GM12801 (cell line): Measurements from ENCODE around the gene ZNF492.

Source experiments
- TF ChIP-seq, protein P1 (sequence below): IDR thresholded peaks from one replicate; pipeline ENCODE4 v1.5.1; 2011; ENCODE audit warnings: control low read depth; ENCODE audit not compliant: insufficient read length; ENCODE audit errors: extremely low read depth

Gene ZNF492

DNA sequence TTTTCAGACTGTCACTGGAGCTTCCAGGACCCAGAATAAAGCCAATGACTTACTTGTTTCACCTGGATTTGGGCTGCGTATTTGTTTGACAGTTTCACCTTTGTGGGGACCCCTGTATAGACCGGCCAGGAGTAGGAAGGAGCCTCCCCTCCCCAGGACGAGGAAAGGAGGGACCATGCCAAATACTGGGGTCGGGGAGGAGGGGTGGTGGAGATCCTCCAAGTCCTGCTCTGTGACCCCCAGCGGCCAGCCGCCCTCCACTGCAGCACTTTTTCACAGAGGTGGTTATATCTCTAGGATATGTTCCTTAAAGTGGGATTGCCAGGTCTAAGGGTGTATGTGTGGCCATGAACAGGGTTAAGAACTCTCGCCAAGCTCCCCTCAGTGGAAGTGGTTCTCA lies 25.7 kb upstream of the ZNF492 start:
- TF ChIP-seq, protein P1, sequence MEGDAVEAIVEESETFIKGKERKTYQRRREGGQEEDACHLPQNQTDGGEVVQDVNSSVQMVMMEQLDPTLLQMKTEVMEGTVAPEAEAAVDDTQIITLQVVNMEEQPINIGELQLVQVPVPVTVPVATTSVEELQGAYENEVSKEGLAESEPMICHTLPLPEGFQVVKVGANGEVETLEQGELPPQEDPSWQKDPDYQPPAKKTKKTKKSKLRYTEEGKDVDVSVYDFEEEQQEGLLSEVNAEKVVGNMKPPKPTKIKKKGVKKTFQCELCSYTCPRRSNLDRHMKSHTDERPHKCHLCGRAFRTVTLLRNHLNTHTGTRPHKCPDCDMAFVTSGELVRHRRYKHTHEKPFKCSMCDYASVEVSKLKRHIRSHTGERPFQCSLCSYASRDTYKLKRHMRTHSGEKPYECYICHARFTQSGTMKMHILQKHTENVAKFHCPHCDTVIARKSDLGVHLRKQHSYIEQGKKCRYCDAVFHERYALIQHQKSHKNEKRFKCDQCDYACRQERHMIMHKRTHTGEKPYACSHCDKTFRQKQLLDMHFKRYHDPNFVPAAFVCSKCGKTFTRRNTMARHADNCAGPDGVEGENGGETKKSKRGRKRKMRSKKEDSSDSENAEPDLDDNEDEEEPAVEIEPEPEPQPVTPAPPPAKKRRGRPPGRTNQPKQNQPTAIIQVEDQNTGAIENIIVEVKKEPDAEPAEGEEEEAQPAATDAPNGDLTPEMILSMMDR = no peak

DNA sequence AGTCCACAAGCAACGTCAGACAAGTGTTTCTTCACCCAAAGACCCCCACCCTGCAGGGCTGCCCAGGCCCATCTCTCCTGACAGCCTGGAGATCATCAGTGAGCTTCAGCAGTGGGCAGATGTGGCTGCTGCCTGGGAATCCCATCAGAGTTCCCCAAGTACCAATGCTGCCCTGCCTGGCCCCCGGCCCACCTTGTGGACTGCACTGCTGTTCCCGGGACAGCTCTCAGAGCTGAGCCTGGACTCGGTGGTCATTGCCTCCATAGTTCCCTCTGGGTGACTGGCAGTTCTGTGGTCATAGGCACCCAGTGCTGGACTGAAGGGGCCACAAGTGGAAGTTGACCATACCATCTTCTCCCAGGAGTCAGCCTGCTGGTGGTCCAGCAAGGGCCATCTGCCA lies 24.5 kb upstream of the ZNF492 start:
- TF ChIP-seq, protein P1 = no peak

DNA sequence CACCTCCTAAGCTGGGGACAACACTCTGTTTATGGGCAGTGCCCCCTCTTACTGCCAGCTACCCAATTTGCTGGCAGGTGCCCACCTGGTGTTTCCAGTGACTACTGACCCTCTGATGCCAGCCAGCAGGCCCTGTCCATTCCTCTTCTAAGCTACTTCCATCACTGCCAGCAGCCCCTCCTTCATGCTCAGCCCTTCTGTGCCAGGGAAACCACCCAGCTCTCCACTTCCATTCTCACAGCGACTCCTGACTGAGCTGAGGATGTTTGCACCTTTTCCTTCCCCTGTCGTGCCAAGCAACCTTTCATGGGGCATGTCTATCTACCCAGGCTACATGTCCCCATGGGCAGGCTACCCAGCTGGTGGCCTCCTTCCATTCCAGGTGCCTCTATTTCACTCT lies 24.0 kb upstream of the ZNF492 start:
- TF ChIP-seq, protein P1 = no peak

DNA sequence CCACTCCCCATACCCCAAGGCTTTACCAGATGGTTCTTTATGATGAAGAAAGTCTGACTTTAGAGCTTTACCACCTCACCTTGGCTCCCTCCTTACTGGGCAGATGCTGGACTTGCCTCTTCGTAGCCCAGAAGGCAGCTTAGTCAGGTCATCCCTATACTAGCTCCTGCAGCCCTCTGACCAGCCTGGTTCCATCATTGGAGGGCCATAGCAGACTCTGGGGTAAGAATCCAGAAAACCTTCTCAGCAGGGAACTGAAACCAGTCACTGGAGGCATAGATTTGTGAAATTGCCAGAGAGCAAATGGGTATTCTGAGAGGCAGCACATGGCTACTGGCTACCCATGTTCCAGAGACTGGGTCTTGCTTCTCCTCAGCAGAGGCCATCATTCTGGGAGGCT lies 21.8 kb upstream of the ZNF492 start:
- TF ChIP-seq, protein P1 = no peak

DNA sequence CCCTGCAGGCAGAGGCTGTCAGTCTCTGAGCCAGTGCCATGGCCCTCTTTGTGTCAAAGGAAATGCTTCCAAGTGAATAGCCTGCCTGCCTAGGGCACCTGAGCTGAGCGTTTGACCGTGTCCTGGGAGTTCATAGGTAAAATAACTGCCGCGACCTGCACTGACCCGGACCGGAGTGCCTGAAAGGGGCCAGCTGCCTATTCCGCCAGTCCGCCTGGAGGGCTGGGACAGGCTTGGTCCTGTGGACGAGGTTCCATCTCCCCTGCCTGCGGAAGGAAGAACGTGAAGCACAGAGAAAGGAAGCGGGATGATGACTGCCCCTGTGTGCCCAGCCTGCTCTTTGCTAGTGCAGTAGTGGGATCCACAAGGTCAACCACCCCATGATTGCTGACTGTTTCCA lies 17.5 kb upstream of the ZNF492 start:
- TF ChIP-seq, protein P1 = no peak

DNA sequence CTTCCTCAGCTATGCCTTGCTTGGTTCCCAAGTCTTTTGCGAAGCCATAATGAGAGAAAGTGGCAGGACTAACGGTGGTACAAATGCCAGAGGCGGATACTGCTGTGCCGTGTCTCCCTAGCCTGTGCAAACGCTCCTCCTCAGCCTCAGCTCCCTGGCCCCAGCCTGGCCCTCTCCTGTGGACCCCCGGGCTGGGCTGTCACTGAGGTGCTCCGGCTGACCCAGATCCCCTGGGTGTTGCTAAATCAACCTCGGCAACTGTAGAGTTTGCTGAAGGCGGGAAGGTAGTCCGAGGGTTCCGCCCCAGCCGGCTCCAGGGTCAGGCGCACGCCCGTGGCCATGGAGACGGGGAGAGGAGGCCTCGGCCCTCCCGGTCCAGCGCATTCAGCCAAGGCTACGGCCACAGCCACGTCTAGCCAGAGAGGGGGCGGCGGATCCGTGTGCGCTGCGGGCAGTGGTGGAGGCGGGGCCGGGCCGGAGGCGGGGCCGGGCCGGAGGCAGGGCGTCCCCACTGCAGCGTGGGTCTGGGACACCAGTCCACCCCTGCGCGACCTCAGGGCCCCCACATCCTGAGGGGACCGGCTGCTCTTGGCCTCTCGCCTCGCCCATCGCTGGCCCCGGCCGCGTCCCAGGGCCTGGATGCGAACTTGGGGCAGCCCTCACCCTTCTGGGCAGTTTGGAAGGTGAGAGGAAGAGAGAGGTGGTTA lies 16.4 kb upstream of the ZNF492 start:
- TF ChIP-seq, protein P1 = no peak

DNA sequence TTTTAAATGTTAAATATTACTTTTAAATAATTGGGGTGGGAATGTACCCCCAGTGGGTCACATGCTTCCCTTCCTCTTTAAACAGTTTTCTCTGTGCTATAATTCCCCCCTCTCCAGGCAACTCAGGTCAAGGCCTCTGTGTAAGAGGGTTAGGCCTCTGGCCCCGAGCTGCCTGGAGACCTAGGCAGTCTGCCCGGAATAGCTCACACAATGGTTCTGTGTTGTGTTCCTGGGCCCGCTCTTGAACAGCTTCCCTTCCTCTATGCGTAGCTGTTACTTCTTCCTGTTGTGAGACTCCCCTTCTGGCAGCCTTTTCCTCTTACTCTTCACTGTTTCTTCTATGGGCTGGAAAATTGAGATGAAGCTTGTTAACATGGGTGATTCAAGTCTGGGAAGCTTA lies 14.8 kb upstream of the ZNF492 start:
- TF ChIP-seq, protein P1 = no peak
